LNCaP clone FGC (cell line): ENCODE results near the gene GNL3.

Experiments used
- DNase-seq: peaks from one replicate; pipeline ENCODE4 v3.0.0-alpha.2; 2011; ENCODE audit warnings: low read depth
- H3K4me3 ChIP-seq: 2 replicates; pipeline ENCODE4 v1.5.1; 2011; ENCODE audit warnings: mild to moderate bottlenecking, low read depth, low read length, control low read depth
- CTCF ChIP-seq: IDR thresholded peaks from 2 replicates; pipeline ENCODE4 v1.5.1; 2012; ENCODE audit warnings: mild to moderate bottlenecking; ENCODE audit not compliant: control insufficient read depth, insufficient read depth; ENCODE audit errors: extremely low read depth

GNL3 gene

GRCh38 chr3:52696830-52697631 lies 11.2 kb downstream of the GNL3 start:
- no peak for TF ChIP-seq CTCF
- H3K4me3 ChIP-seq = no peak overlapping the region
- no peak for DNase-seq

GRCh38 chr3:52697632-52697965 lies 11.8 kb downstream of the GNL3 start:
- TF ChIP-seq CTCF = no peak
- H3K4me3 ChIP-seq = no peak overlapping the region
- no peak for DNase-seq

- TF ChIP-seq CTCF = no peak
- H3K4me3 ChIP-seq = no peak overlapping the region
- DNase-seq = no peak
These were observed 17.5 kb downstream of the GNL3 start for GRCh38 chr3:52703341-52703740.

GRCh38 chr3:52704611-52705437 lies 19.0 kb downstream of the GNL3 start:
- H3K4me3 ChIP-seq = peak overlapping the region; percentile 99
- no peak for TF ChIP-seq CTCF
- DNase-seq = no peak

GRCh38 chr3:52705438-52705687 lies 19.5 kb downstream of the GNL3 start:
- no peak for TF ChIP-seq CTCF
- peak overlapping the region; percentile 99 for H3K4me3 ChIP-seq
- DNase-seq = no peak

GRCh38 chr3:52705688-52706686 lies 20.2 kb downstream of the GNL3 start, which contains the start of the genes GLT8D1 and SPCS1:
Gene GLT8D1, minus strand, starts transcription at chr3:52705791. Its CDS starts 5,331 bp downstream, at chr3:52700460.
Gene SPCS1, plus strand, starts transcription at chr3:52706106. Its CDS starts 141 bp downstream, at chr3:52706247.
- peak within 1 kb of the TSS; percentile 99 for H3K4me3 ChIP-seq
- TF ChIP-seq CTCF = no peak
- DNase-seq = peak; percentile 56
